HepG2 (cell line): ENCODE results near the gene CGREF1. TPM values are rescaled to one million over a fixed set of nuclear protein-coding genes. Genes with fewer than 3 reads are reported as not detected.
A peak's percentile ranks its signal among the peaks of the same experiment; 100 is the strongest.

ENCODE experiments used
- AHR ChIP-seq: IDR thresholded peaks from 2 replicates; pipeline ENCODE4 v1.6.1; 2018; ENCODE audit warnings: missing genetic modification reagents, missing compliant biosample characterization
- CBFB ChIP-seq: sonication (generic); formaldehyde crosslinking; IDR thresholded peaks from 2 replicates; pipeline ENCODE4 v1.4.0; 2020; ENCODE audit warnings: missing genetic modification reagents
- CHD2 ChIP-seq: IDR thresholded peaks from 2 replicates; pipeline ENCODE4 v1.6.1; 2011; ENCODE audit warnings: low read depth, low read length, improper control_type of control experiment
- HMG20B ChIP-seq: conservative IDR thresholded peaks from 2 replicates; pipeline ENCODE4 v1.6.1; 2016; ENCODE audit warnings: missing genetic modification reagents, missing compliant biosample characterization
- MED13 ChIP-seq: sonication (generic); formaldehyde crosslinking; IDR thresholded peaks from 2 replicates; pipeline ENCODE4 v1.5.0; 2020; ENCODE audit warnings: missing genetic modification reagents
- SMARCC2 ChIP-seq: fragments of 450-650 bp; IDR thresholded peaks from 2 replicates; pipeline ENCODE4 v1.6.1; 2017; ENCODE audit warnings: antibody characterized with exemption, mild to moderate bottlenecking
- U2AF2 ChIP-seq: fragments of 200-400 bp; formaldehyde crosslinking; IDR thresholded peaks from 2 replicates; pipeline ENCODE4 v1.6.1; 2017; ENCODE audit warnings: low read depth, mild to moderate bottlenecking, low read length
- ZMYM3 ChIP-seq: sonication (generic); formaldehyde crosslinking; IDR thresholded peaks from 2 replicates; pipeline ENCODE4 v1.5.1; 2020; ENCODE audit warnings: mild to moderate bottlenecking, missing genetic modification reagents
- ZNF24 ChIP-seq: fragments of 450-650 bp; IDR thresholded peaks from 2 replicates; pipeline ENCODE4 v1.6.1; 2017; ENCODE audit warnings: antibody characterized with exemption, mild to moderate bottlenecking
- ZNF256 ChIP-seq: sonication (generic); formaldehyde crosslinking; conservative IDR thresholded peaks from 2 replicates; pipeline ENCODE4 v1.4.0; 2020; ENCODE audit warnings: missing genetic modification reagents
- ZNF260 ChIP-seq: sonication (generic); formaldehyde crosslinking; IDR thresholded peaks from 2 replicates; pipeline ENCODE4 v1.4.0; 2020; ENCODE audit warnings: missing genetic modification reagents, low read depth, mild to moderate bottlenecking, borderline replicate concordance
- ZNF333 ChIP-seq: sonication (generic); formaldehyde crosslinking; IDR thresholded peaks from 2 replicates; pipeline ENCODE4 v1.4.0; 2020; ENCODE audit warnings: mild to moderate bottlenecking, missing genetic modification reagents, borderline replicate concordance
- ZNF547 ChIP-seq: sonication (generic); formaldehyde crosslinking; IDR thresholded peaks from 2 replicates; pipeline ENCODE4 v1.5.1; 2020; ENCODE audit warnings: mild to moderate bottlenecking, missing genetic modification reagents
- ZNF674 ChIP-seq: sonication (generic); formaldehyde crosslinking; IDR thresholded peaks from 2 replicates; pipeline ENCODE4 v1.5.0; 2020; ENCODE audit warnings: low read depth, mild to moderate bottlenecking, missing genetic modification reagents
- ZNF788 ChIP-seq: sonication (generic); formaldehyde crosslinking; IDR thresholded peaks from 2 replicates; pipeline ENCODE4 v1.5.0; 2020; ENCODE audit warnings: mild to moderate bottlenecking, missing genetic modification reagents, borderline replicate concordance
- polyA plus RNA-seq, 8 experiments: library from polyadenylated mRNA; depleted of rRNA in 3 of 8; stranded (reverse) in 7 of 8; unstranded in 1 of 8; fragments of >200 nt; fragmentation: Illumina TruSeq in 4 of 8; extraction: Trizol in 4 of 8; gene quantifications; 2 replicates each; pipeline versions ENCODE4 v1.2.1 to v1.2.3, GENCODE V29; 2011 to 2016; ENCODE audit warnings: low read depth in 4 of 8, missing spikeins in 1 of 8, mixed read lengths in 1 of 8; ENCODE audit not compliant: insufficient read depth in 1 of 8
- total RNA-seq, 5 experiments: library from RNA; depleted of rRNA; stranded (reverse); fragments of >200 nt; fragmentation: Illumina TruSeq; extraction: Trizol; gene quantifications; 2 replicates each; pipeline ENCODE4 v1.2.3, GENCODE V29; 2016; ENCODE audit warnings: low read depth in 1 of 5
- TF ChIP-seq, protein P1 (sequence below): sonication (generic); formaldehyde crosslinking; IDR thresholded peaks from 2 replicates; pipeline ENCODE4 v1.5.0; 2020; ENCODE audit warnings: missing genetic modification reagents
- TF ChIP-seq, protein P2 (sequence below): IDR thresholded peaks from 2 replicates; pipeline ENCODE4 v1.6.1; 2016; ENCODE audit warnings: control low read depth
- TF ChIP-seq, protein P3 (sequence below): sonication (generic); formaldehyde crosslinking; IDR thresholded peaks from 2 replicates; pipeline ENCODE4 v1.4.0; 2020; ENCODE audit warnings: low read depth, mild to moderate bottlenecking, missing genetic modification reagents
- TF ChIP-seq, protein P4 (sequence below): sonication (generic); formaldehyde crosslinking; IDR thresholded peaks from 2 replicates; pipeline ENCODE4 v1.4.0; 2020; ENCODE audit warnings: missing genetic modification reagents
- TF ChIP-seq, protein P5 (sequence below): sonication (generic); formaldehyde crosslinking; IDR thresholded peaks from 2 replicates; pipeline ENCODE4 v1.5.0; 2020; ENCODE audit warnings: missing genetic modification reagents, mild to moderate bottlenecking, borderline replicate concordance
- TF ChIP-seq, protein P6 (sequence below): sonication (generic); formaldehyde crosslinking; IDR thresholded peaks from 2 replicates; pipeline ENCODE4 v1.4.0; 2020; ENCODE audit warnings: mild to moderate bottlenecking, missing genetic modification reagents

CGREF1 gene
- total and polyA plus RNA-seq, 2 of the 13 experiments (the other 11 are each of a cell fraction or from before 2014, with no cell fraction given) = 13.9 to 23.4 TPM

DNA sequence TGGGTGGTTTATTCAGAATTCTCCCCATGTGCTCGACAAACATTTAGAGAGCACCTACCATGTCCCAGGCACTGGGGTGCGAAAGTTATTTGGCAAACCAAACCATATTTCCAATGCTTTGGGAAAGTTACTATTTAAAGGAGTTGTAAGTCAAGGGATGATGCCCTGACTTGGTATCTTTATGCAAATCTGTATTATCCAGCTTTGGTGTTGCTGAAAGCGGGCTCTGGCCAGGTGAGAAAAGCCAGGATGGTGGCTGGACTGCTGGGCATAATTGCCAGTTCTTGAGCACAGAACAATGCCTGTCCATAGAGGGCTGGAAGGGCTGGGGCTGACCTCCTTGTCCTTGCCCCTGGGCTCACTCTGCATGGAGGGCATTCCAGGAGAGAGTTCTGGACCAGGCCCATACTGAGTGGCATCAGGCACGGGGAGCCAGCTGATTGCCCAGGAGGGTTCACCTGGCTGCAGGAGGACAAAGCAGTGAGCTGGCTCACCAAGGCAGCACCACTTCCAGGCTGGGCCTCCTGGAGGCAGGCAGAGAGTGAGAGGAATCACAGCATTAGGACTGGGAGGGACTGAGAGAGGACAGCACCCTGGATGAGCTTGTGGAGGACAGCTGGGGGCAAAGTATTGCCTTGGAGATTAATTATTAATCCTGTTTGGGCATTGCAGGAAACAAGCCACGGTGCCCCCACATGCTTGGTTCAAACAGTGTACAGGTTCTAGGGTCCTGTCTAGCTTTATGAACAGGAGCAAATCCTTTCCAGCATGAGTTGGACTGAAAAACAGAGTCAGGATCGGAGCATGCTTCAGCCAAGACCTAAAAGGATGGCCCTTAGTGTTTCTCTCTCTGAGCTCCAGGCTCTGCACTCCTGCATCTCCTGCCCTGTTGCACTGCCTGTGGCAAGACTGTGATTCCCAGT, 25.2 kb downstream of the CGREF1 start (continued):
- TF ChIP-seq ZNF333 (no peak), MED13 (CRISPR knock-in tag) (no peak), ZNF256 (CRISPR knock-in tag) (0 out of 2 replicates have a peak, but pooled peaks have one; percentile 63), ZNF24 (no peak), AHR (CRISPR knock-in tag) (no peak), ZNF260 (CRISPR knock-in tag) (no peak), SMARCC2 (no peak), ZNF547 (CRISPR knock-in tag) (no peak; the same call in 1 of the 2 replicates), HMG20B (CRISPR knock-in tag) (peak; percentile 85), ZNF674 (CRISPR knock-in tag) (no peak), ZMYM3 (peak; percentile 87), U2AF2 (0 out of 2 replicates have a peak, but pooled peaks have one; percentile 60), CBFB (no peak; the same call in 1 of the 2 replicates), ZNF788 (CRISPR knock-in tag) (peak; percentile 61; the same call in 1 of the 2 replicates), CHD2 (no peak)
- TF ChIP-seq, protein P1, sequence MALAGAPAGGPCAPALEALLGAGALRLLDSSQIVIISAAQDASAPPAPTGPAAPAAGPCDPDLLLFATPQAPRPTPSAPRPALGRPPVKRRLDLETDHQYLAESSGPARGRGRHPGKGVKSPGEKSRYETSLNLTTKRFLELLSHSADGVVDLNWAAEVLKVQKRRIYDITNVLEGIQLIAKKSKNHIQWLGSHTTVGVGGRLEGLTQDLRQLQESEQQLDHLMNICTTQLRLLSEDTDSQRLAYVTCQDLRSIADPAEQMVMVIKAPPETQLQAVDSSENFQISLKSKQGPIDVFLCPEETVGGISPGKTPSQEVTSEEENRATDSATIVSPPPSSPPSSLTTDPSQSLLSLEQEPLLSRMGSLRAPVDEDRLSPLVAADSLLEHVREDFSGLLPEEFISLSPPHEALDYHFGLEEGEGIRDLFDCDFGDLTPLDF (CRISPR knock-in tag) = no peak
- TF ChIP-seq, protein P2, sequence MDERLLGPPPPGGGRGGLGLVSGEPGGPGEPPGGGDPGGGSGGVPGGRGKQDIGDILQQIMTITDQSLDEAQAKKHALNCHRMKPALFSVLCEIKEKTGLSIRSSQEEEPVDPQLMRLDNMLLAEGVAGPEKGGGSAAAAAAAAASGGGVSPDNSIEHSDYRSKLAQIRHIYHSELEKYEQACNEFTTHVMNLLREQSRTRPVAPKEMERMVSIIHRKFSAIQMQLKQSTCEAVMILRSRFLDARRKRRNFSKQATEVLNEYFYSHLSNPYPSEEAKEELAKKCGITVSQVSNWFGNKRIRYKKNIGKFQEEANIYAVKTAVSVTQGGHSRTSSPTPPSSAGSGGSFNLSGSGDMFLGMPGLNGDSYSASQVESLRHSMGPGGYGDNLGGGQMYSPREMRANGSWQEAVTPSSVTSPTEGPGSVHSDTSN (CRISPR knock-in tag) = no peak
- TF ChIP-seq, protein P3, sequence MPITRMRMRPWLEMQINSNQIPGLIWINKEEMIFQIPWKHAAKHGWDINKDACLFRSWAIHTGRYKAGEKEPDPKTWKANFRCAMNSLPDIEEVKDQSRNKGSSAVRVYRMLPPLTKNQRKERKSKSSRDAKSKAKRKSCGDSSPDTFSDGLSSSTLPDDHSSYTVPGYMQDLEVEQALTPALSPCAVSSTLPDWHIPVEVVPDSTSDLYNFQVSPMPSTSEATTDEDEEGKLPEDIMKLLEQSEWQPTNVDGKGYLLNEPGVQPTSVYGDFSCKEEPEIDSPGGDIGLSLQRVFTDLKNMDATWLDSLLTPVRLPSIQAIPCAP (CRISPR knock-in tag) = no peak
- TF ChIP-seq, protein P4, sequence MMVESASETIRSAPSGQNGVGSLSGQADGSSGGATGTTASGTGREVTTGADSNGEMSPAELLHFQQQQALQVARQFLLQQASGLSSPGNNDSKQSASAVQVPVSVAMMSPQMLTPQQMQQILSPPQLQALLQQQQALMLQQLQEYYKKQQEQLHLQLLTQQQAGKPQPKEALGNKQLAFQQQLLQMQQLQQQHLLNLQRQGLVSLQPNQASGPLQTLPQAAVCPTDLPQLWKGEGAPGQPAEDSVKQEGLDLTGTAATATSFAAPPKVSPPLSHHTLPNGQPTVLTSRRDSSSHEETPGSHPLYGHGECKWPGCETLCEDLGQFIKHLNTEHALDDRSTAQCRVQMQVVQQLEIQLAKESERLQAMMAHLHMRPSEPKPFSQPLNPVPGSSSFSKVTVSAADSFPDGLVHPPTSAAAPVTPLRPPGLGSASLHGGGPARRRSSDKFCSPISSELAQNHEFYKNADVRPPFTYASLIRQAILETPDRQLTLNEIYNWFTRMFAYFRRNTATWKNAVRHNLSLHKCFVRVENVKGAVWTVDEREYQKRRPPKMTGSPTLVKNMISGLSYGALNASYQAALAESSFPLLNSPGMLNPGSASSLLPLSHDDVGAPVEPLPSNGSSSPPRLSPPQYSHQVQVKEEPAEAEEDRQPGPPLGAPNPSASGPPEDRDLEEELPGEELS (CRISPR knock-in tag) = peak; percentile 89
- TF ChIP-seq, protein P5, sequence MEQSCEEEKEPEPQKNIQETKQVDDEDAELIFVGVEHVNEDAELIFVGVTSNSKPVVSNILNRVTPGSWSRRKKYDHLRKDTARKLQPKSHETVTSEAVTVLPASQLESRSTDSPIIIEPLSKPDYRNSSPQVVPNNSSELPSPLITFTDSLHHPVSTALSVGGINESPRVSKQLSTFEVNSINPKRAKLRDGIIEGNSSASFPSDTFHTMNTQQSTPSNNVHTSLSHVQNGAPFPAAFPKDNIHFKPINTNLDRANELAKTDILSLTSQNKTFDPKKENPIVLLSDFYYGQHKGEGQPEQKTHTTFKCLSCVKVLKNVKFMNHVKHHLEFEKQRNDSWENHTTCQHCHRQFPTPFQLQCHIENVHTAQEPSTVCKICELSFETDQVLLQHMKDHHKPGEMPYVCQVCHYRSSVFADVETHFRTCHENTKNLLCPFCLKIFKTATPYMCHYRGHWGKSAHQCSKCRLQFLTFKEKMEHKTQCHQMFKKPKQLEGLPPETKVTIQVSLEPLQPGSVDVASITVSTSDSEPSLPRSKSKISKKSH (CRISPR knock-in tag) = 0 out of 2 replicates have a peak, but pooled peaks have one; percentile 41
- TF ChIP-seq, protein P6, sequence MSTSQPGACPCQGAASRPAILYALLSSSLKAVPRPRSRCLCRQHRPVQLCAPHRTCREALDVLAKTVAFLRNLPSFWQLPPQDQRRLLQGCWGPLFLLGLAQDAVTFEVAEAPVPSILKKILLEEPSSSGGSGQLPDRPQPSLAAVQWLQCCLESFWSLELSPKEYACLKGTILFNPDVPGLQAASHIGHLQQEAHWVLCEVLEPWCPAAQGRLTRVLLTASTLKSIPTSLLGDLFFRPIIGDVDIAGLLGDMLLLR = no peak
